Suprapubic skin (tissue), 3 donors: Measurements from ENCODE around the gene CES1.

Source experiments
- CTCF ChIP-seq, 2 donors: fragments of 200-600 bp in 1 of 2; fragments of 450-650 bp in 1 of 2; sonication (generic) in 1 of 2; IDR thresholded peaks; one replicate each; pipeline ENCODE4 v1.5.1; 2016 to 2019; ENCODE audit warnings: antibody characterized with exemption in 2 of 2, mild to moderate bottlenecking in 1 of 2, moderate library complexity in 1 of 2
- POLR2AphosphoS5 ChIP-seq, 3 donors: sonication (generic); formaldehyde crosslinking; IDR thresholded peaks; one replicate each; pipeline ENCODE4 v1.6.1; 2017; ENCODE audit warnings: antibody characterized with exemption in 3 of 3

- TF ChIP-seq CTCF (IDR thresholded peaks at IDR 0.05) (no peak), POLR2AphosphoS5 (IDR thresholded peaks at IDR 0.05) (no peak)
Measured at GRCh38 chr16:55756963-55757362, 75.9 kb downstream of the CES1 start.
